Measurements from ENCODE around the gene RPS3A. TPM values are rescaled to one million over a fixed set of nuclear protein-coding genes. Genes with fewer than 3 reads are reported as not detected.

Gene RPS3A
- total and polyA plus RNA-seq, 2 experiments from 2014 or later, result 943 to 1,990 TPM

DNA sequence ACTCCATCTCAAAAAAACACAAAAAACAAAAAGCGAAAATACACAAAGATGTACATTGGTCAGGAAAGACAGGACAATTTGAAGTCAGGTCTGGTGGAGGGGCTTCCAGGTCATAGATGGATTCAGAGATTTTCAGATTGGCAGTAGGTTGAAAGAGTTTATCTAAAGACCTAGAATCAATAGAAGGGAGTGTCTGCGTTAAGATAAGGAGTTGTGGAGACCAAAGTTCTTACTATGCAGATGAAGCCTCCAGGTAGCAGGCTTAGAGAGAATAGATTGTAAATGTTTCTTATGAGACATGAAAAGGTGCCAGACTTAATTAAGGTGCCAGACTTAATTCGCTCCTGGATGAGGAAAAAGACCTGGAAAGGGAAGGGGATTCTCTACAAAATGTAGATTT is 6.9 kb upstream of the RPS3A start:
- in situ Hi-C loops (cut with MboI), result no loop called here
- H3F3A ChIP-seq (ENCODE audit: insufficient read depth), result no peaks in the 10 kb centered on the region
- TF ChIP-seq EZH2 (IDR thresholded peaks at IDR 0.05; ENCODE audit: insufficient read depth, poor library complexity, severe bottlenecking), result no peak
- TF ChIP-seq EZH2phosphoT487 (IDR thresholded peaks at IDR 0.05; ENCODE audit: insufficient read depth, low read depth), result no peak

DNA sequence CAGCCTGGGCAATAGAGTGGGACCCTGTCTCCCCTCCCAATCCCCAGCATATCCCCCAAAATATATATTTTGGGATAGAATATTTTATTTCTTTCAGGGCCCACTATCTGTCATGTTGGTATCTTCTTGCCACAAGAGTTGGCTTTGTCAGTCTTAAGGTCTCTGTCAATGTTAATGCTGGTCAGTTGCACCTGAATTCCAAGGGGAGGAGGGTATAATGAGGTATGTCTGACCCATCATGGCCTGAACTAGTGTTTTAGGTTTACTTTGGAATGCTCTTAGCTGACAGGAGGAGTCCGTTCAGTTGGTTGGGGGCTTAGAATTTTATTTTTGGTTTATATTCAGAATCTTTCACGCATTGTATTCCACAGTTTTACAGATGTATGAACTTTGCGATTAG is 6.2 kb upstream of the RPS3A start:
- Histone ChIP-seq H3K4me3 (no peak overlapping the region), H3K9ac (no peak overlapping the region), H3K36me3 (ENCODE audit: low read depth) (no peaks in the 10 kb centered on the region), H3K9me3 (ENCODE audit: low read depth) (no peaks in the 10 kb centered on the region), H3K79me2 (ENCODE audit: insufficient read depth) (no peaks in the 10 kb centered on the region), H3K27ac (no peak overlapping the region), H3K4me2 (ENCODE audit: unreplicated experiment) (no peak overlapping the region), H4K20me1 (ENCODE audit: insufficient read depth) (no peaks in the 10 kb centered on the region), H3K9me2 (ENCODE audit: insufficient read depth) (no peaks in the 10 kb centered on the region), H2AFZ (no peak overlapping the region), H3K27me3 (replicated peaks; ENCODE audit: insufficient read depth) (no peaks in the 10 kb centered on the region), H3K4me1 (ENCODE audit: insufficient read depth) (no peaks in the 10 kb centered on the region), H3F3A (ENCODE audit: insufficient read depth) (no peaks in the 10 kb centered on the region)
- in situ Hi-C loops (cut with MboI), result no loop called here
- WGBS, 2 experiments (ENCODE audit: low coverage in 1 of 2, low lambda C conversion rate in 2 of 2, missing lambda C conversion rate in 2 of 2), result 62 to 65% methylated on average over 3 of the region's 3 CpGs
- DNase-seq, result no peak
- no peak for TF ChIP-seq EZH2phosphoT487 (IDR thresholded peaks at IDR 0.05; ENCODE audit: insufficient read depth, low read depth)
- no peak for TF ChIP-seq EZH2 (IDR thresholded peaks at IDR 0.05; ENCODE audit: insufficient read depth, poor library complexity, severe bottlenecking)

More for the DNA sequence above, 6.9 kb upstream of the RPS3A start:
- no peak overlapping the region for H3K27ac ChIP-seq
- H3K9me3 ChIP-seq (ENCODE audit: low read depth), result no peaks in the 10 kb centered on the region
- no peaks in the 10 kb centered on the region for H3K4me1 ChIP-seq (ENCODE audit: insufficient read depth)
- H4K20me1 ChIP-seq (ENCODE audit: insufficient read depth), result no peaks in the 10 kb centered on the region
- H3K4me3 ChIP-seq, result no peak overlapping the region
- H3K9ac ChIP-seq, result no peak overlapping the region
- H3K4me2 ChIP-seq (ENCODE audit: unreplicated experiment), result no peak overlapping the region
- WGBS, 2 experiments (ENCODE audit: low coverage in 1 of 2, low lambda C conversion rate in 2 of 2, missing lambda C conversion rate in 2 of 2), result 52 to 56% methylated on average over 3 of the region's 3 CpGs
- no peak for DNase-seq
- no peaks in the 10 kb centered on the region for H3K36me3 ChIP-seq (ENCODE audit: low read depth)
- H3K27me3 ChIP-seq (replicated peaks; ENCODE audit: insufficient read depth), result no peaks in the 10 kb centered on the region
- H2AFZ ChIP-seq, result no peak overlapping the region
- no peaks in the 10 kb centered on the region for H3K79me2 ChIP-seq (ENCODE audit: insufficient read depth)
- no peaks in the 10 kb centered on the region for H3K9me2 ChIP-seq (ENCODE audit: insufficient read depth)

DNA sequence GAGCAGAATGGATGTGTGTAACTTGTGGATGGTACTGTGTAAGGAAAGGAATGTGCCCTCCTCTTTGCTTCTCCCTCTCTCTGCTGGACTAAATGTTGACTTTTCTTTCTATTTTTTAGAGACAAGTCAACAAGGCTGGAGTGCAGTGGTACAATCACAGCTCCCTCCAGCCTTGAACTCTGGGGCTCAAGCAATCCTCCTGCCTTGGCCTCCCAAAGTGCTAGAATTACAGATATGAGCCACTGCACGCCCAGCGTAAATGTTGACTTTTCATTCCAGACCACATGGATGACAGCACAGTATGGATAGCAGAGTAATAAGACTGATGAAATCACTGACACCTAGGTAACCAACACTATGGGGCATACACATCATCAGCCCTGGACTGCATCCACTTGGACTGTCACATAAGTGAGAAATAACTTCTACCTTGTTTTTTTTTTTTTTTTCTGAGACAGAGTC is 5.1 kb upstream of the RPS3A start:
- H4K20me1 ChIP-seq (ENCODE audit: insufficient read depth), result no peaks in the 10 kb centered on the region
- no peak overlapping the region for H2AFZ ChIP-seq
- H3K27me3 ChIP-seq (replicated peaks; ENCODE audit: insufficient read depth), result no peaks in the 10 kb centered on the region
- no peaks in the 10 kb centered on the region for H3K9me3 ChIP-seq (ENCODE audit: low read depth)
- 89 to 94% methylated on average over 2 of the region's 2 CpGs for WGBS, 2 experiments (ENCODE audit: low coverage in 1 of 2, low lambda C conversion rate in 2 of 2, missing lambda C conversion rate in 2 of 2)
- H3K27ac ChIP-seq, result no peak overlapping the region
- H3K9ac ChIP-seq, result no peak overlapping the region
- H3F3A ChIP-seq (ENCODE audit: insufficient read depth), result no peaks in the 10 kb centered on the region
- no peaks in the 10 kb centered on the region for H3K79me2 ChIP-seq (ENCODE audit: insufficient read depth)
- TF ChIP-seq EZH2phosphoT487 (IDR thresholded peaks at IDR 0.05; ENCODE audit: insufficient read depth, low read depth) (no peak), EZH2 (IDR thresholded peaks at IDR 0.05; ENCODE audit: insufficient read depth, poor library complexity, severe bottlenecking) (no peak)
- no peak overlapping the region for H3K4me3 ChIP-seq
- no peaks in the 10 kb centered on the region for H3K4me1 ChIP-seq (ENCODE audit: insufficient read depth)
- in situ Hi-C loops (cut with MboI), result no loop called here
- H3K4me2 ChIP-seq (ENCODE audit: unreplicated experiment), result no peak overlapping the region
- H3K36me3 ChIP-seq (ENCODE audit: low read depth), result no peaks in the 10 kb centered on the region
- DNase-seq, result no peak
- H3K9me2 ChIP-seq (ENCODE audit: insufficient read depth), result no peaks in the 10 kb centered on the region

DNA sequence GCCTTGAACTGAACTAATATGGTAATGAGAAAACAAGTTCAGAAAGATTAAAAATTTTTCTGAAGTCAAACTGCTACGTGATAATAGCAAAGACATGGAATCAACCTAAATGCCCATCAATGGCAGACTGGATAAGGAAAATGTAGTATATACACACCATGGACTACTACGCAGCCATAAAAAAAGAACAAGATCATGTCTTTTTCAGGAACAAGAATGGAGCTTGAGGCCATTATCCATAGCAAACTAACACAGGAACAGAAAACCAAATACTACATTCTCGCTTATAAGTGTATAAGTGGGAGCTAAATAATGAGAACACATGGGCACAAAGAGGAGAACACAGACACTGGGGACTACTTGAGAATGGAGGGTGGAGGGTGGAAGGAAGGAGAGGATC is 4.3 kb upstream of the RPS3A start:
- Histone ChIP-seq H4K20me1 (ENCODE audit: insufficient read depth) (no peaks in the 10 kb centered on the region), H3K79me2 (ENCODE audit: insufficient read depth) (peaks cover 7% of the 10 kb centered on the region), H3K27ac (no peak overlapping the region), H3K27me3 (replicated peaks; ENCODE audit: insufficient read depth) (no peaks in the 10 kb centered on the region), H3K9ac (no peak overlapping the region), H3K4me1 (ENCODE audit: insufficient read depth) (no peaks in the 10 kb centered on the region), H3K9me3 (ENCODE audit: low read depth) (no peaks in the 10 kb centered on the region), H3K36me3 (ENCODE audit: low read depth) (no peaks in the 10 kb centered on the region), H3K4me2 (ENCODE audit: unreplicated experiment) (no peak overlapping the region), H3F3A (ENCODE audit: insufficient read depth) (no peaks in the 10 kb centered on the region), H2AFZ (no peak overlapping the region), H3K9me2 (ENCODE audit: insufficient read depth) (no peaks in the 10 kb centered on the region), H3K4me3 (no peak overlapping the region)
- DNase-seq, result no peak
- in situ Hi-C loops (cut with MboI), result no loop called here
- 61 to 66% methylated on average over 3 of the region's 3 CpGs for WGBS, 2 experiments (ENCODE audit: low coverage in 1 of 2, low lambda C conversion rate in 2 of 2, missing lambda C conversion rate in 2 of 2)
- TF ChIP-seq EZH2phosphoT487 (IDR thresholded peaks at IDR 0.05; ENCODE audit: insufficient read depth, low read depth), result no peak
- TF ChIP-seq EZH2 (IDR thresholded peaks at IDR 0.05; ENCODE audit: insufficient read depth, poor library complexity, severe bottlenecking), result no peak

DNA sequence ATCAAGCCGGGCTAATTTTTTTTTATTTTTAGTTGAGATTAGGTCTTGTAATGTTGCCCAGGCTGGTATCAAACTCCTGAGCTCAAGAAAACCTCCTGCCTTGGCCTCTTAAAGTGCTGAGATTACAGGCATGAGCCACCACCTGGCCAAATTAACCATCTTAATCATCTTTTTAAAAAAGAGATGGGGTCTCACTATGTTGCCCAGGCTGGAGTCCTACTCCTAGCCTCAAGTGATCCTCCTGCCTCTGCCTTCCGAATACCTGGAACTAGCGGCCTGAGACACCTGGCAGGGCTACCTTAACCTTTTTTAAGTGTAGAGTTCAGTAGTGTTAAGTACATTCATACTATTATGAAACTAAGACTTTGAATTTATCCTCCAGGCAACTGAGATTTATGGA is 1.7 kb upstream of the RPS3A start:
- in situ Hi-C loops (cut with MboI), result no loop called here
- Histone ChIP-seq H3K4me1 (ENCODE audit: insufficient read depth) (peaks cover 16% of the 10 kb centered on the region), H3K27me3 (replicated peaks; ENCODE audit: insufficient read depth) (no peaks in the 10 kb centered on the region), H3K27ac (no peak overlapping the region), H3K79me2 (ENCODE audit: insufficient read depth) (peaks cover 33% of the 10 kb centered on the region), H3K36me3 (ENCODE audit: low read depth) (peaks cover 21% of the 10 kb centered on the region), H3K9ac (no peak overlapping the region), H3K4me3 (no peak overlapping the region), H4K20me1 (ENCODE audit: insufficient read depth) (peaks cover 14% of the 10 kb centered on the region; the same call in 1 of the 2 replicates), H3F3A (ENCODE audit: insufficient read depth) (peaks cover 16% of the 10 kb centered on the region), H2AFZ (no peak overlapping the region), H3K9me2 (ENCODE audit: insufficient read depth) (no peaks in the 10 kb centered on the region), H3K4me2 (ENCODE audit: unreplicated experiment) (no peak overlapping the region), H3K9me3 (ENCODE audit: low read depth) (no peaks in the 10 kb centered on the region)
- no peak for DNase-seq
- no peak for TF ChIP-seq EZH2 (IDR thresholded peaks at IDR 0.05; ENCODE audit: insufficient read depth, poor library complexity, severe bottlenecking)
- no peak for TF ChIP-seq EZH2phosphoT487 (IDR thresholded peaks at IDR 0.05; ENCODE audit: insufficient read depth, low read depth)
- 73 to 76% methylated on average over 3 of the region's 3 CpGs for whole genome bisulfite sequencing, 2 experiments (ENCODE audit: low coverage in 1 of 2, low lambda C conversion rate in 2 of 2, missing lambda C conversion rate in 2 of 2)
